Liver (tissue), 9 donors: ENCODE results near the gene ZNF438. TPM values are rescaled to one million over a fixed set of nuclear protein-coding genes. Genes with fewer than 3 reads are reported as not detected.

ENCODE experiments used
- DNase-seq: peaks from one replicate; pipeline ENCODE4 v3.0.0-alpha.2; 2017; ENCODE audit warnings: low spot score
- H3K27ac ChIP-seq, 2 donors: one replicate each; pipeline ENCODE4 v1.7.0; 2013; ENCODE audit warnings: inconsistent platforms in 2 of 2, low read length in 2 of 2, control low read depth in 1 of 2, low read depth in 1 of 2, mild to moderate bottlenecking in 1 of 2
- H3K27me3 ChIP-seq, 4 donors: one replicate each; pipeline versions ENCODE4 v1.6.1 to v1.7.0; 2013; ENCODE audit warnings: low read length in 3 of 4, inconsistent platforms in 1 of 4, mild to moderate bottlenecking in 1 of 4, moderate library complexity in 1 of 4; ENCODE audit not compliant: control insufficient read depth in 4 of 4, insufficient read depth in 4 of 4
- H3K36me3 ChIP-seq, 4 donors: one replicate each; pipeline versions ENCODE4 v1.6.1 to v1.7.0; 2013; ENCODE audit warnings: low read length in 3 of 4, mild to moderate bottlenecking in 3 of 4, low read depth in 1 of 4, moderate library complexity in 1 of 4; ENCODE audit not compliant: control insufficient read depth in 4 of 4, insufficient read depth in 3 of 4
- H3K4me1 ChIP-seq, 4 donors: one replicate each; pipeline versions ENCODE4 v1.6.1 to v1.7.0; 2013; ENCODE audit warnings: low read length in 3 of 4, mild to moderate bottlenecking in 3 of 4, moderate library complexity in 1 of 4; ENCODE audit not compliant: control insufficient read depth in 4 of 4, insufficient read depth in 4 of 4
- H3K4me3 ChIP-seq, 3 donors: one replicate each; pipeline versions ENCODE4 v1.6.1 to v1.7.0; 2013; ENCODE audit warnings: low read length in 3 of 3, control low read depth in 1 of 3, low read depth in 1 of 3, mild to moderate bottlenecking in 1 of 3
- H3K9ac ChIP-seq, 2 donors: one replicate each; pipeline ENCODE4 v1.7.0; 2013; ENCODE audit warnings: low read length in 2 of 2, mild to moderate bottlenecking in 2 of 2, moderate library complexity in 2 of 2, control low read depth in 1 of 2, low read depth in 1 of 2
- H3K9me3 ChIP-seq, 4 donors: one replicate each; pipeline versions ENCODE4 v1.6.1 to v1.7.0; 2013; ENCODE audit warnings: low read length in 3 of 4; ENCODE audit not compliant: control insufficient read depth in 4 of 4
- CTCF ChIP-seq: fragments of 150-350 bp; IDR thresholded peaks from 2 replicates; pipeline ENCODE4 v1.5.1; 2017; ENCODE audit warnings: improper control_type of control experiment, low read depth, low read length; ENCODE audit not compliant: missing input control
- EGR1 ChIP-seq, 2 donors: IDR thresholded peaks; 2 replicates each; pipeline ENCODE4 v1.6.1; 2016 to 2018; ENCODE audit warnings: antibody characterized with exemption in 2 of 2, low read depth in 2 of 2
- FOXA1 ChIP-seq: IDR thresholded peaks from 2 replicates; pipeline ENCODE4 v1.6.1; 2016; ENCODE audit warnings: antibody characterized with exemption
- FOXA2 ChIP-seq: IDR thresholded peaks from 2 replicates; pipeline ENCODE4 v1.6.1; 2016; ENCODE audit warnings: antibody characterized with exemption
- GABPA ChIP-seq, 2 donors: IDR thresholded peaks in 1 of 2; conservative IDR thresholded peaks in 1 of 2; 2 replicates each; pipeline ENCODE4 v1.6.1; 2016; ENCODE audit warnings: antibody characterized with exemption in 2 of 2, mild to moderate bottlenecking in 1 of 2, moderate library complexity in 1 of 2
- HNF4A ChIP-seq, 2 donors: conservative IDR thresholded peaks; 2 replicates each; pipeline ENCODE4 v1.6.1; 2016; ENCODE audit warnings: antibody characterized with exemption in 2 of 2, mild to moderate bottlenecking in 2 of 2
- JUND ChIP-seq, 2 donors: IDR thresholded peaks; 2 replicates each; pipeline ENCODE4 v1.6.1; 2016; ENCODE audit warnings: antibody characterized with exemption in 2 of 2
- MAX ChIP-seq: IDR thresholded peaks from 2 replicates; pipeline ENCODE4 v1.6.1; 2016; ENCODE audit warnings: antibody characterized with exemption
- NR2F2 ChIP-seq: IDR thresholded peaks from 2 replicates; pipeline ENCODE4 v1.6.1; 2016; ENCODE audit warnings: antibody characterized with exemption
- RAD21 ChIP-seq, 2 donors: IDR thresholded peaks; 2 replicates each; pipeline ENCODE4 v1.6.1; 2016; ENCODE audit warnings: antibody characterized with exemption in 2 of 2, mild to moderate bottlenecking in 2 of 2
- REST ChIP-seq: IDR thresholded peaks from 2 replicates; pipeline ENCODE4 v1.6.1; 2016; ENCODE audit warnings: antibody characterized with exemption, mild to moderate bottlenecking
- RXRA ChIP-seq, 2 donors: IDR thresholded peaks; 2 replicates each; pipeline ENCODE4 v1.6.1; 2017 to 2018; ENCODE audit warnings: antibody characterized with exemption in 2 of 2, mild to moderate bottlenecking in 1 of 2
- YY1 ChIP-seq: IDR thresholded peaks from 2 replicates; pipeline ENCODE4 v1.6.1; 2016; ENCODE audit warnings: antibody characterized with exemption, mild to moderate bottlenecking
- WGBS: extraction: QIAGEN DNeasy Blood & Tissue Kit; methylation state at CpG from one replicate; pipeline ENCODE4 v1.1.7; 2013; 5-methylcytosine and 5-hydroxymethylcytosine counted together
- polyA plus RNA-seq, 2 donors: library from polyadenylated mRNA; stranded (reverse) in 1 of 2; unstranded in 1 of 2; fragments of 200-250 nt in 1 of 2; fragments of >200 nt in 1 of 2; fragmentation: Nextera tagmentation in 1 of 2; extraction: Ambion mirVana in 1 of 2; gene quantifications; one replicate each; pipeline versions ENCODE4 v1.2.1 to v1.2.3, GENCODE V29; 2013 to 2015
- total RNA-seq, 2 donors: library from RNA; depleted of rRNA; stranded (reverse); fragments of >200 nt; gene quantifications; one replicate each; pipeline ENCODE4 v1.2.3, GENCODE V29; 2014
- donor health status: healthy.
- donor health status: healthy.
- donor health status: healthy.
- donor health status: healthy.
- donor health status: healthy.

The ZNF438 gene
- total and polyA plus RNA-seq, 4 donors, result 1.9 to 2.9 (median 2.2) TPM

- Histone ChIP-seq H3K27me3 (no peaks in the 10 kb centered on the region), H3K36me3 (peaks cover 0 to 5% (median 4%) of the 10 kb centered on the region in 4 donors), H3K9me3 (no peaks in the 10 kb centered on the region), H3K4me1 (peaks cover 0 to 6% (median 5%) of the 10 kb centered on the region in 4 donors), H3K4me3 (no peak overlapping the region), H3K27ac (no peak overlapping the region), H3K9ac (no peak overlapping the region)
- no peak for DNase-seq
- WGBS, result 95% methylated on average over 6 of the region's 6 CpGs
- TF ChIP-seq MAX, result no peak
- no peak for TF ChIP-seq HNF4A (conservative IDR thresholded peaks at IDR 0.05)
- TF ChIP-seq NR2F2, result no peak
- TF ChIP-seq EGR1 (IDR thresholded peaks at IDR 0.05; ENCODE audit: low read depth in 2 of 2), result no peak
- TF ChIP-seq JUND (IDR thresholded peaks at IDR 0.05), result no peak
- no peak for TF ChIP-seq GABPA (IDR thresholded peaks at IDR 0.05 in 1 of 2, conservative IDR thresholded peaks at IDR 0.05 in 1 of 2)
- TF ChIP-seq FOXA1, result no peak
Measured at GRCh38 chr10:30847199-30847598, 184.5 kb downstream of the ZNF438 start.

GRCh38 chr10:30846710-30847109 lies 185.0 kb downstream of the ZNF438 start:
- no peak overlapping the region for H3K4me3 ChIP-seq
- no peaks in the 10 kb centered on the region for H3K9me3 ChIP-seq
- peaks cover 0 to 6% (median 5%) of the 10 kb centered on the region in 4 donors for H3K4me1 ChIP-seq
- no peak overlapping the region for H3K27ac ChIP-seq
- no peak overlapping the region for H3K9ac ChIP-seq
- WGBS, result 84% methylated on average over 4 of the region's 4 CpGs
- no peak for DNase-seq
- H3K27me3 ChIP-seq, result no peaks in the 10 kb centered on the region
- no peak for TF ChIP-seq NR2F2
- TF ChIP-seq EGR1 (IDR thresholded peaks at IDR 0.05; ENCODE audit: low read depth in 2 of 2), result no peak
- no peak for TF ChIP-seq GABPA (IDR thresholded peaks at IDR 0.05 in 1 of 2, conservative IDR thresholded peaks at IDR 0.05 in 1 of 2)
- no peak for TF ChIP-seq YY1
- no peak for TF ChIP-seq REST
- TF ChIP-seq CTCF, result no peak
- no peak for TF ChIP-seq RXRA (IDR thresholded peaks at IDR 0.05)
- TF ChIP-seq FOXA1, result no peak
- TF ChIP-seq MAX, result no peak
- no peak for TF ChIP-seq FOXA2
- no peak for TF ChIP-seq RAD21 (IDR thresholded peaks at IDR 0.05)
- peaks cover 0 to 5% (median 4%) of the 10 kb centered on the region in 4 donors for H3K36me3 ChIP-seq
